HG03354 (cell line): ENCODE data around the gene GATM.
A peak's percentile ranks its signal among the peaks of the same experiment; 100 is the strongest.

ENCODE experiments used
- ATAC-seq: cut with Tn5 transposase; IDR thresholded peaks from one replicate; pipeline ENCODE4 v1.9.1; 2021; ENCODE audit warnings: mild to moderate bottlenecking; ENCODE audit not compliant: unreplicated experiment, poor library complexity, severe bottlenecking

GATM gene, protein sequence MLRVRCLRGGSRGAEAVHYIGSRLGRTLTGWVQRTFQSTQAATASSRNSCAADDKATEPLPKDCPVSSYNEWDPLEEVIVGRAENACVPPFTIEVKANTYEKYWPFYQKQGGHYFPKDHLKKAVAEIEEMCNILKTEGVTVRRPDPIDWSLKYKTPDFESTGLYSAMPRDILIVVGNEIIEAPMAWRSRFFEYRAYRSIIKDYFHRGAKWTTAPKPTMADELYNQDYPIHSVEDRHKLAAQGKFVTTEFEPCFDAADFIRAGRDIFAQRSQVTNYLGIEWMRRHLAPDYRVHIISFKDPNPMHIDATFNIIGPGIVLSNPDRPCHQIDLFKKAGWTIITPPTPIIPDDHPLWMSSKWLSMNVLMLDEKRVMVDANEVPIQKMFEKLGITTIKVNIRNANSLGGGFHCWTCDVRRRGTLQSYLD

DNA sequence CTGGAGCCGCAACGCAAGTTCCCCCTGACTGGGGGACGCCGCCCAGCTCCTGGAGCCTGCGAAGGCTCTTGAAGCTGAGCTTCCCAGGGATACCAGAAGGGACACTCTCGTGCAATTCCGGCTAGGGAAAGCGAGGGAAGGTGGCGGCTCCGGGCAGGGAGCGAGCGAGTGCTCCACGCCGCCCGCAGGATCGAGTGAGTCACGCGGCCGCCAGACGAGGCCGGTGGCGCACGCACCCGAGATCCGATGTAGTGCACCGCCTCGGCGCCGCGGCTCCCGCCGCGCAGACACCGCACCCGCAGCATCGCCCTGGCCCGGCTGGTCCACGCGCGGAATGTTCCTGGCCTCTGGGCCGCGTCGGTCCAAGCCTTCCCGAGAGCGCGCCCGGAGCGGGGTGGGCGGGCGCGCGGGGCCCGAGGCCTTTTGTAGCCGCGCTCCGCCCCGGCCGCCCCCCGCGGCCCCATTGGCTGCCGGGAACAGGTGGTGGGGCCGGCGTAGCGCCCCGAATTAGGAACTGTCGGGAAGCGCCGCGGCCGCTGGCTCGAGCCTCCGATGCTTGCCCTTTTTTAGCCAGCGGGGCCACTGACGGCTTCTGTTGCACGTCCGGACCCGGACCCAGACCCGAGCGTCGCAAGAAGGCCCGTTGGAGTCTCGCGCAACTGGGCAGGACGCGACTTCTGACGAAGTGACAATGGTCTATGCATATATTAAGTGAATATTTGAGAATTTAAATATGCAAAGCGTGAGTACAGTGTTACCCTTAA is at the start of gene GATM:
Gene GATM, minus strand, starts transcription at position 396 of the 764 bp plus-strand sequence. Its CDS starts 91 bp downstream, at position 305.
- peak; percentile 84 for ATAC-seq

DNA sequence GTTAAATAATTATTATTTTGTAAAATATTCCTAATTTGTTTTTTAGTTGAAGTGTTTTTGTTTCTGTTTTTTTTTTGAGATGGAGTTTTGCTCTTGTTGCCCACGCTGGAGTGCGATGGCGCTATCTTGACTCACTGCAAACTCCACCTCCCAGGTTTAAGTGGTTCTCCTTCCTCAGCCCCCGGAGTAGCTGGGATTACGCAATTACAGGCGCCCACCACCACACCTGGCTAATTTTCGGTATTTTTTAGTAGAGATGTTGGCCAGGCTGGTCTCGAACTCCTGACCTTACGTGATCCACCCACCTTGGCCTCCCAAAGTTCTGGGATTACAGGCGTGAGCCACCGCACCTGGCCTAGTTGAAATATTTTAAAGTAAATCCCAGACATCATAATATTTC is 48.7 kb upstream of the GATM start:
- ATAC-seq = no peak

DNA sequence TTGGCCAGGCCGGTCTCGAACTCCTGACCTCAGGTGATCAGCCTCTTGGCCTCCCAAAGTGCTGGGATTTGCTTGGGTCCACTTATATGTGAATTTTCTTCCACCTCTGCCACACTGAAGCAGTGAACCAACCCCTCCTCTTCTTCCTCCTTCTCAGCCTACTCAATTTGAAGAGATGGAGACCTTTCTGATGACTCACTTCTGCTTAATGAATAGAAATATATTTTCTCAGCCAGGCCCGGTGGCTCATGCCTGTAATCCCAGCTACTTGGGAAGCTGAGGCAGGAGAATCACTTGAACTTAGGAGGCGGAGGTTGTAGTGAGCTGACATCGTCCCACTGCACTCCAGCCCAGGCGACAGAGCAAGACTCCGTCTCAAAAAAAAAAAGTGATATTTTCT is 46.8 kb upstream of the GATM start:
- no peak for ATAC-seq

DNA sequence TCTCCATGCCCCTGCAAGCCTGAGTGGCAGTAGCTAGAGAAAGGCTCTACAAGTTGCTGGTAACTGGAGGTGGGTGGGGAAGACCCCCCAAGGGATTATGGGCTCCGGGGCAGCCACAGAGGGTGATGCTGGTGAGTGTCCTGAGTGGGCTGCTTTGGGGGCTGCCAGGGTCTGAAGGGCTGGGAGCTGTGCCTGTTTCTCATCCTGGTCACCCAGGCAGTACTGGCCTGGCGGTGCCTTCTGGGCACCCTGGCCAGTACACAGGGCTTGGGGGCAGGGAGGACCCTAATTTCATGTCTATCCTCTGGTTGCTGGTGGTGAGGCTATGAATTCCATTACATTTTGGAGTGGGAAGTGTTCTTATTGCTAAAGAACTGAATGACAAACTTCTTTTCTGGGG is 46.1 kb upstream of the GATM start:
- ATAC-seq = no peak

DNA sequence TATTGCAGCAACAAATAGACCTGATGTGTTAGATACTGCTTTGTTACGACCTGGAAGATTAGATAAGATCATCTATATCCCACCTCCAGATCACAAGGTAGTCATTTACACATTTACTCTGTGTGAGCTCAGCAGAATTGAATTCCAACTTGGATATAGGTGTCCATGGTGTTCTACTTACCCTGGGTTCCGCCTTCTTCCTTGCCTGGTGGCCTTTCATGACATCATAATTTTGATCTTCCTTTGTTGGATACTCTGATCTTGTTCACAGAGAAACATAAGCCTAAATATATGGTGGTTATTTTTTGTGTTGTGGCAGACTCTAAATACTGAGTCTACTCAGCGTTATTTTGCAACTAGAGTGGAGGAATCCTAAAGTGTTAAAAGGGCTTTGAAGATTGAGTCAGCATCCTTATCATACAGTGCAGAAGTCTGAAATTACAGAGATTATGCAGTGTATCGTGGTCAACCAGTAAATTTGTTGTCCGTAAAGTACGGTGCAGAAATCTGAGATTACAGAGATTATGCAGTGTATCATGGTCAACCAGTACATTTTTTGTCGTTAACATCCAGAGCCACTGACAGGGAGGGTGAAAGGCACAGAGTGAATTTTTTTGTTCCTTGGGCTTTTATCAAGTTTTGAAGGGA is 39.1 kb upstream of the GATM start:
- no peak for ATAC-seq

GRCh38 chr15:45414215-45414885 is 36.0 kb upstream of the GATM start:
- no peak for ATAC-seq

DNA sequence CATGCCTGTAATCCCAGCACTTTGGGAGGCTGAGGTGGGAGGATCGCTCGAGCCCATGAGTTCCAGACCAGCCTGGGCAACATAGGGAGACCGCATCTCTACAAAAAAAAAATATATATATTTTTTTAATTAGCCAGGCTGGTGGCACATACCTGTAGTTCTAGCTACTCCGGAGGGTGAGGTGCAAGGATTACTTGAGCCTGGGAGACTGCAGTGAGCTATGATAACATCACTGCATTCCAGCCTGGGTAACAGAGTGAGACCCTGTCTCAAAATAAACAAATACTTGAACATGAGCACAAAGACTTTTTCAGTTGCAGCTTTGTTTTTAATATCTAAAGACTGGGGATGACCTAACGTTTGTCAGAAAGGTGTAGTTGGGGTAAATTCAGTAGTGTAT is 31.3 kb upstream of the GATM start:
- no peak for ATAC-seq

GRCh38 chr15:45407786-45408185 is 29.4 kb upstream of the GATM start:
- no peak for ATAC-seq

- peak; percentile 30 for ATAC-seq
These were observed 24.9 kb upstream of the GATM start for GRCh38 chr15:45402955-45403877.

DNA sequence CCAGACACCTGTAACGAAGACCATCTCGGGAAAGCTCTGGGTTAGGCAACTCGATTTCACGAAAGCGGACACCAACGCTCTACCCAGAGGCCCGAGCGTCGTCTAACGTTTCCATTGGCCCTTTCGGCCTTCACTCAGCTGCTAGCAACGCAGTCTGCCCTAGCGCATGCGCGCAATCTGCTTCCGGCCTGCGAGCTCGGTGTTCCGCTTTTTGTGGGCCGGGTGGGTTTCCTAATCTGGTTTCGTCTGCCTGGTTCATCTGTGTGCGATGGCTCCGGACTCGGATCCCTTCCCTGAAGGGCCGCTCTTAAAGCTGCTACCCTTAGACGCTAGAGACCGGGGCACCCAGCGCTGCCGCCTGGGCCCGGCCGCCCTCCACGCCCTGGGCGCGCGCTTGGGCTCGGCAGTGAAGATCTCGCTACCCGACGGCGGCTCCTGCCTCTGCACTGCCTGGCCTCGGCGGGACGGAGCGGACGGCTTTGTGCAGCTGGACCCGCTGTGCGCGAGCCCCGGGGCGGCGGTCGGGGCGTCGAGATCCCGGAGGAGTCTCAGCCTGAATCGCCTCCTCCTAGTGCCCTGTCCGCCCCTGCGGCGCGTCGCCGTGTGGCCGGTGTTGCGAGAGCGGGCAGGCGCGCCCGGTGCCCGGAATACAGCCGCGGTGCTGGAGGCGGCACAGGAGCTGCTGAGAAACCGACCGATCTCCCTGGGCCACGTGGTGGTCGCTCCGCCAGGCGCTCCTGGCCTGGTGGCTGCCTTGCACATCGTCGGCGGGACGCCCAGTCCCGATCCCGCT is 24.0 kb upstream of the GATM start:
- peak; percentile 91 for ATAC-seq

DNA sequence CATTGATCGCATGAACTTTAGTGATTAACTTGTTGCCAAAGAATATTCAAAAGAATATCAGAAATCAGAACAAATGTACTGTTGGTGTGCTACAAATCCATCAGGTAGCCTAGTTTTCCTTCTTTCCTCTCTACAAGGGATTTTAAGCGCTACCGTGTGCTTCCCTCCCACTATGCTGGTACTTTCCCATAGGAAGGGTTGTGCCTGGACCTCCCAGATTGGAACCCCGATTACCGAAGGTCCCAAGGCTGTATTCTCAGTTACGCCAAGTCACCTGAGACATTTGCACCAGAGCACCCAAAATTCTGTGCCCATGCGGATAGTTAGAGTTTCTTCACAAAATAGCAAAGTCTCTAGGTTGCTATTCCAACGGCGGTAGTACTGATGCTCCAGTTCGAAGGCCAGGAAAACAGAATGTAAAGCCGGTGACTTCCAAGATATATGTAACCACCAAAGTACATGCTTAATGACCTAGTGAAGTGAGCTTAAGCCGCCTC is 23.4 kb upstream of the GATM start:
- ATAC-seq = peak; percentile 0

DNA sequence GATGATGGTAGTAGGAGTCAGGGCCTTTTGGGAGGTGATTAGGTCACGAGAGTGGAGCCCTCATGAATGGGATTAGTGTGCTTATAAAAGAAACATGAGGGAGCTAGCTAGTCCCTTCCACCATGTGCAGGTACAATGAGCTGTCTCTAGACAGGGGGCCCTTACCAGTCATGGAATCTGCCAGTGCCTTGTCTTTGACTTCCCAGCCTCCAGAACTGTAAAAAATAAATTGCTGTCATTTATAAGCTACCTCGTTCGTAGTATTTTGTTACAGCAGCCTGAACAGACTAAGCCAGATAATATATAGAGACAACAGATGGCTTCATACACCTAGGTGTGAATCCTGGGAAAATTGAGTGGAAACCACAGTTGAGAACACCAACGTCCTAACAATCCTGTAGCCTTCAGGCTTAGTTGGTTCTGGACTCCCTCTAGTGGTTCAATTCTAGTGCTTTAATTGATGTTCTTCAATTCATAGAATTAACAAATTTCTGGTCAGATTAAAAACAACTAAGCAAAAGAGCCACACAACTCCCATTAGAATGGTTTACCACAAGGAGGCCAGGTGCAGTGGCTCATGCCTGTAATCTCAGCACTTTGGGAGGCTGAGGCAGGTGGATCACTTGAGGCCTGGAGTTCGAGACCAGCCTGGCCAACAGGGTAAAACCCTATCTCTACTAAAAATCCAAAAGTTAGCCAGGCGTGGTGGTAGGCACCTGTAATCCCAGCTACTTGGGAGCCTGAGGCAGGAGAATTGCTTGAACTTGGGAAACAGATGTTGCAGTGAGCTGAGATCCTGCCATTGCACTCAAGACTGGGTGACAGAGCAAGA is 21.3 kb upstream of the GATM start:
- no peak for ATAC-seq

GRCh38 chr15:45397116-45397665 is 18.8 kb upstream of the GATM start:
- ATAC-seq = no peak

GRCh38 chr15:45395943-45396342 is 17.6 kb upstream of the GATM start:
- no peak for ATAC-seq

DNA sequence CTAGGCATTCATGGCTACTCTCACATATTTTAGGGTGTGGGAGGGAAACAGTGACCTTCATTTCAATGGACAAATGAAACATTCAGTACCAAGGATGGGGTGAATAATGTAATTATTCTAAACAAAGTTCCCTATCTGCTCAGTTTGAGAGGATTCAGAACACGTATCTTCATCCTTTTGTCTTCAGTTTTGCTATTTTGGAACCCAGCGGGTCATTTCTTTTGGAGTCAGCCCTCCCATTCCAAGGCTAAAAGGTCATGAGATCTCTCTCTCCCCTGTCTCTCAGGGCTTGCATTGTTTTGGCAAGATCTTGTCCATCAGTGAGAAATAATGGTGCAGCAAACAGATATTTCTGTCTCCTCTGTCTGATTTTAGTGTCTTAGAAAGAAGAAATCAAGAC is 16.3 kb upstream of the GATM start:
- ATAC-seq = no peak

GRCh38 chr15:45393851-45394250 is 15.5 kb upstream of the GATM start:
- ATAC-seq = no peak

GRCh38 chr15:45392584-45392855 is 14.2 kb upstream of the GATM start:
- ATAC-seq = no peak
